Adrenal gland (tissue), 5 donors: ENCODE data around the gene MRAS.

Source experiments
- POLR2A ChIP-seq, 2 donors: fragments of 450-650 bp; IDR thresholded peaks; one replicate each; pipeline ENCODE4 v1.6.1; 2017; ENCODE audit warnings: antibody characterized with exemption in 2 of 2, mild to moderate bottlenecking in 2 of 2, moderate library complexity in 1 of 2
- TF ChIP-seq, protein P1 (sequence below), 6 experiments: fragments of 450-650 bp in 4 of 6; fragments of 200-600 bp in 2 of 6; sonication (generic) in 1 of 6; IDR thresholded peaks; 1 replicate in 5 of 6; 2 replicates in 1 of 6; pipeline versions ENCODE4 v1.5.1 to v1.8.0; 2016 to 2021; ENCODE audit warnings: antibody characterized with exemption in 6 of 6, mild to moderate bottlenecking in 2 of 6, moderate library complexity in 1 of 6
- donor health status: DM: no; HTN: no; CAD: no.

DNA sequence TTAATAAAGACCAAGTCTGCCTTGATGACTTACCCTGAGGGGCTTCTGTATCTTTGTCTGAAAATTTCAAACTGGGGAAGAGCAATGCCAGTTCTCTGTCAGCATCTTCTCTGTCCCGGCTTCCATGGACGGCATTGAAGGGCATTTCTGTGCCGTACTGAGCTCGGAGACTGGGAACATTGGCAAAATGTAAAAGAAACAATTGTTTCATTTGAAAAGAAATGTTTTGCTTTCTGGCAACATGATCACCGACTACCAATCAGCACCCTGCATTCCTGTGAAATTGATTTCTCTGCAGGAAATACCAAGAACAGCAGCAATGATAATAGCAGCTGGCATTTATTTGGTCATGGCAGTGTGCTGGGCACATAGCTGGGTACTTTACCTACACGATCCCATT is 44.9 kb upstream of the MRAS start:
- TF ChIP-seq, protein P1, sequence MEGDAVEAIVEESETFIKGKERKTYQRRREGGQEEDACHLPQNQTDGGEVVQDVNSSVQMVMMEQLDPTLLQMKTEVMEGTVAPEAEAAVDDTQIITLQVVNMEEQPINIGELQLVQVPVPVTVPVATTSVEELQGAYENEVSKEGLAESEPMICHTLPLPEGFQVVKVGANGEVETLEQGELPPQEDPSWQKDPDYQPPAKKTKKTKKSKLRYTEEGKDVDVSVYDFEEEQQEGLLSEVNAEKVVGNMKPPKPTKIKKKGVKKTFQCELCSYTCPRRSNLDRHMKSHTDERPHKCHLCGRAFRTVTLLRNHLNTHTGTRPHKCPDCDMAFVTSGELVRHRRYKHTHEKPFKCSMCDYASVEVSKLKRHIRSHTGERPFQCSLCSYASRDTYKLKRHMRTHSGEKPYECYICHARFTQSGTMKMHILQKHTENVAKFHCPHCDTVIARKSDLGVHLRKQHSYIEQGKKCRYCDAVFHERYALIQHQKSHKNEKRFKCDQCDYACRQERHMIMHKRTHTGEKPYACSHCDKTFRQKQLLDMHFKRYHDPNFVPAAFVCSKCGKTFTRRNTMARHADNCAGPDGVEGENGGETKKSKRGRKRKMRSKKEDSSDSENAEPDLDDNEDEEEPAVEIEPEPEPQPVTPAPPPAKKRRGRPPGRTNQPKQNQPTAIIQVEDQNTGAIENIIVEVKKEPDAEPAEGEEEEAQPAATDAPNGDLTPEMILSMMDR (IDR thresholded peaks at IDR 0.05), result no peak
- TF ChIP-seq POLR2A (IDR thresholded peaks at IDR 0.05), result no peak
